Activated CD4-positive, CD25-positive, alpha-beta regulatory T cell treated with anti-CD3 and anti-CD28 coated beads, Interleukin-2, amount 50 U/mL, for 72 hours (primary cell): ENCODE results near the gene CPM.

ENCODE experiments used
- DNase-seq: peaks from one replicate; pipeline ENCODE4 v3.0.0; 2021

CPM gene

GRCh38 chr12:68903511-68903910, 29.5 kb downstream of the CPM start:
- DNase-seq: no peak

GRCh38 chr12:68901551-68901950, 31.4 kb downstream of the CPM start:
- no peak for DNase-seq

GRCh38 chr12:68901145-68901544, 31.8 kb downstream of the CPM start:
- DNase-seq: no peak

GRCh38 chr12:68900241-68900640, 32.7 kb downstream of the CPM start:
- DNase-seq: no peak

GRCh38 chr12:68899251-68899771, 33.7 kb downstream of the CPM start:
- DNase-seq: no peak

- DNase-seq: no peak
Observed at GRCh38 chr12:68896881-68897540, 36.0 kb downstream of the CPM start.

- no peak for DNase-seq
Observed at GRCh38 chr12:68894276-68894855, 38.6 kb downstream of the CPM start.

- no peak for DNase-seq
Observed at GRCh38 chr12:68893741-68894140, 39.2 kb downstream of the CPM start.

- DNase-seq: no peak
Observed at GRCh38 chr12:68893201-68893600, 39.8 kb downstream of the CPM start.

- no peak for DNase-seq
Observed at GRCh38 chr12:68891141-68891540, 41.8 kb downstream of the CPM start.

- no peak for DNase-seq
Observed at GRCh38 chr12:68890701-68891113, 42.3 kb downstream of the CPM start.

- no peak for DNase-seq
Observed at GRCh38 chr12:68888243-68888642, 44.7 kb downstream of the CPM start.

GRCh38 chr12:68887641-68888040, 45.3 kb downstream of the CPM start:
- DNase-seq: no peak

- DNase-seq: no peak
Observed at GRCh38 chr12:68886636-68887572, 46.1 kb downstream of the CPM start.

GRCh38 chr12:68885381-68885780, 47.6 kb downstream of the CPM start:
- no peak for DNase-seq

GRCh38 chr12:68884251-68884650, 48.7 kb downstream of the CPM start:
- no peak for DNase-seq

- DNase-seq: no peak
Observed at GRCh38 chr12:68883151-68883550, 49.8 kb downstream of the CPM start.

- DNase-seq: no peak
Observed at GRCh38 chr12:68882251-68882964, 50.6 kb downstream of the CPM start.

GRCh38 chr12:68880660-68881325, 52.2 kb downstream of the CPM start:
- DNase-seq: no peak

GRCh38 chr12:68878846-68879245, 54.1 kb downstream of the CPM start:
- no peak for DNase-seq

- DNase-seq: no peak
Observed at GRCh38 chr12:68878283-68878682, 54.7 kb downstream of the CPM start.

- no peak for DNase-seq
Observed at GRCh38 chr12:68877583-68877982, 55.4 kb downstream of the CPM start.
